H1 (cell line): Measurements from ENCODE around the gene FAM193B. TPM values are rescaled to one million over a fixed set of nuclear protein-coding genes. Genes with fewer than 3 reads are reported as not detected.
A peak's percentile ranks its signal among the peaks of the same experiment; 100 is the strongest.

Experiments
- CTCF ChIA-PET: fragments of 300-600 bp; sonication (Branson Sonifier 250); formaldehyde crosslinking; loops from one replicate; lab custom pipeline; 2021; ENCODE audit not compliant: partially characterized antibody; lab: Charles Lee
- POLR2A ChIA-PET: fragments of 300-600 bp; sonication (Branson Sonifier 250); formaldehyde crosslinking; loops from one replicate; lab custom pipeline; 2021; ENCODE audit warnings: inconsistent platforms; ENCODE audit not compliant: partially characterized antibody; lab: Charles Lee
- DNase-seq, 2 experiments: peaks; one replicate each; pipeline versions ENCODE4 v3.0.0 to v3.0.0-alpha.2; 2010 to 2022; ENCODE audit warnings: low spot score in 2 of 2, low read depth in 1 of 2, mixed read lengths in 1 of 2
- FAIRE-seq: peaks from 2 replicates; lab custom pipeline; 2011; peaks lifted over from hg19 to GRCh38; lab: Jason Lieb, UNC
- H2AFZ ChIP-seq: 2 replicates; pipeline ENCODE4 v1.8.1; 2012; ENCODE audit warnings: low read length, inconsistent platforms
- H2AK5ac ChIP-seq: 2 replicates; pipeline ENCODE4 v1.6.1; 2013; ENCODE audit warnings: low read depth, low read length
- H2BK120ac ChIP-seq: replicated peaks from 2 replicates; pipeline ENCODE3; 2013; ENCODE audit warnings: low read depth, low read length, inconsistent platforms
- H2BK12ac ChIP-seq: 2 replicates; pipeline ENCODE4 v1.6.1; 2013; ENCODE audit warnings: low read depth, low read length
- H2BK15ac ChIP-seq: 2 replicates; pipeline ENCODE4 v1.6.1; 2013; ENCODE audit warnings: low read length
- H2BK20ac ChIP-seq: 2 replicates; pipeline ENCODE4 v1.6.1; 2013; ENCODE audit warnings: low read length
- H2BK5ac ChIP-seq: 2 replicates; pipeline ENCODE4 v1.6.1; 2013; ENCODE audit warnings: low read depth, low read length
- H3K14ac ChIP-seq: 2 replicates; pipeline ENCODE4 v1.6.1; 2013; ENCODE audit warnings: inconsistent platforms; ENCODE audit not compliant: insufficient read length
- H3K18ac ChIP-seq: 2 replicates; pipeline ENCODE4 v1.6.1; 2013; ENCODE audit warnings: low read length; ENCODE audit errors: extremely low read depth
- H3K23ac ChIP-seq: 2 replicates; pipeline ENCODE4 v1.6.1; 2013; ENCODE audit warnings: inconsistent platforms; ENCODE audit not compliant: insufficient read length
- H3K23me2 ChIP-seq: 2 replicates; pipeline ENCODE4 v1.6.1; 2013; ENCODE audit warnings: low read depth, low read length
- H3K27ac ChIP-seq: 2 replicates; pipeline ENCODE4 v1.6.1; 2011; ENCODE audit warnings: low read depth, low read length, inconsistent platforms
- H3K27me3 ChIP-seq, 4 experiments: replicated peaks in 1 of 4; 1 replicate in 1 of 4; 2 replicates in 3 of 4; pipeline versions ENCODE4 v1.6.1 to v1.8.1; 2011 to 2013; ENCODE audit warnings: low read length in 3 of 4, mild to moderate bottlenecking in 3 of 4, inconsistent platforms in 2 of 4, mixed read lengths in 2 of 4, moderate library complexity in 1 of 4; ENCODE audit not compliant: control insufficient read depth in 3 of 4, insufficient read depth in 3 of 4; ENCODE audit errors: extremely low read depth in 1 of 4
- H3K36me3 ChIP-seq, 4 experiments: 2 replicates each; pipeline versions ENCODE4 v1.6.1 to v1.8.1; 2011 to 2013; ENCODE audit warnings: mild to moderate bottlenecking in 4 of 4, low read length in 3 of 4, moderate library complexity in 2 of 4, control low read depth in 1 of 4, inconsistent platforms in 1 of 4; ENCODE audit not compliant: insufficient read depth in 4 of 4, control insufficient read depth in 2 of 4
- H3K4ac ChIP-seq: replicated peaks from 2 replicates; pipeline ENCODE3; 2013; ENCODE audit warnings: low read length, low read depth, mixed read lengths, inconsistent platforms; ENCODE audit not compliant: insufficient read length
- H3K4me1 ChIP-seq, 4 experiments: replicated peaks in 1 of 4; 1 replicate in 1 of 4; 2 replicates in 3 of 4; pipeline versions ENCODE4 v1.6.1 to v1.8.1; 2011 to 2013; ENCODE audit warnings: low read length in 3 of 4, inconsistent platforms in 2 of 4, mixed read lengths in 1 of 4; ENCODE audit not compliant: insufficient read depth in 4 of 4, control insufficient read depth in 3 of 4
- H3K4me2 ChIP-seq, 2 experiments: 2 replicates each; pipeline versions ENCODE4 v1.6.1 to v1.8.1; 2011 to 2013; ENCODE audit warnings: low read depth in 2 of 2, low read length in 2 of 2, control low read depth in 1 of 2, inconsistent platforms in 1 of 2, mild to moderate bottlenecking in 1 of 2; ENCODE audit not compliant: insufficient read depth in 1 of 2
- H3K4me3 ChIP-seq, 4 experiments: fragments of 200-600, 300-600 bp in 1 of 4; sonication (generic), shearing (Covaris generic), sonication (Bioruptor Twin) in 1 of 4; 2 replicates each; pipeline versions ENCODE4 v1.5.1 to v1.8.1; 2011 to 2016; ENCODE audit warnings: low read length in 4 of 4, low read depth in 3 of 4, control low read depth in 2 of 4, inconsistent platforms in 2 of 4, mild to moderate bottlenecking in 2 of 4, mixed read lengths in 1 of 4, moderate library complexity in 1 of 4; ENCODE audit not compliant: insufficient read depth in 2 of 4; ENCODE audit errors: extremely low read depth in 1 of 4
- H3K56ac ChIP-seq: replicated peaks from 2 replicates; pipeline ENCODE3; 2013; ENCODE audit warnings: low read depth, mild to moderate bottlenecking, mixed read lengths, low read length, inconsistent platforms; ENCODE audit not compliant: insufficient read length
- H3K79me1 ChIP-seq: 2 replicates; pipeline ENCODE4 v1.6.1; 2013; ENCODE audit warnings: low read depth, low read length, control low read depth
- H3K79me2 ChIP-seq, 2 experiments: 2 replicates each; pipeline versions ENCODE4 v1.6.1 to v1.8.1; 2012 to 2013; ENCODE audit warnings: low read length in 2 of 2, mild to moderate bottlenecking in 2 of 2, inconsistent platforms in 1 of 2; ENCODE audit not compliant: insufficient read depth in 2 of 2, control insufficient read depth in 1 of 2
- H3K9ac ChIP-seq, 4 experiments: replicated peaks in 1 of 4; 1 replicate in 1 of 4; 2 replicates in 3 of 4; pipeline versions ENCODE4 v1.6.1 to v1.8.1; 2011 to 2013; ENCODE audit warnings: low read depth in 3 of 4, low read length in 3 of 4, control low read depth in 2 of 4, mild to moderate bottlenecking in 2 of 4, moderate library complexity in 2 of 4, inconsistent platforms in 1 of 4; ENCODE audit errors: extremely low read depth in 1 of 4
- H3K9me3 ChIP-seq, 2 experiments: 2 replicates each; pipeline versions ENCODE4 v1.6.1 to v1.8.1; 2012 to 2013; ENCODE audit warnings: mild to moderate bottlenecking in 2 of 2, moderate library complexity in 2 of 2, control low read depth in 1 of 2, inconsistent platforms in 1 of 2, low read depth in 1 of 2, low read length in 1 of 2, mixed read lengths in 1 of 2; ENCODE audit not compliant: insufficient read depth in 2 of 2
- H4K20me1 ChIP-seq, 2 experiments: replicated peaks in 1 of 2; 2 replicates each; pipeline versions ENCODE3 to v1.8.1; 2011 to 2013; ENCODE audit warnings: inconsistent platforms in 2 of 2, low read length in 2 of 2, mild to moderate bottlenecking in 1 of 2; ENCODE audit not compliant: insufficient read depth in 2 of 2, control insufficient read depth in 1 of 2
- H4K5ac ChIP-seq: 2 replicates; pipeline ENCODE4 v1.6.1; 2013; ENCODE audit warnings: low read length, low read depth, mixed read lengths, inconsistent platforms; ENCODE audit not compliant: insufficient read length
- H4K8ac ChIP-seq: 2 replicates; pipeline ENCODE4 v1.8.0; 2013; ENCODE audit warnings: mild to moderate bottlenecking, moderate library complexity, low read length, inconsistent platforms; ENCODE audit not compliant: insufficient read depth; ENCODE audit errors: extremely low read depth
- H4K91ac ChIP-seq: replicated peaks from 2 replicates; pipeline ENCODE3; 2013; ENCODE audit warnings: low read length, mixed read lengths, inconsistent platforms; ENCODE audit not compliant: insufficient read length
- CBX8 ChIP-seq: fragments of 300-800, 300-1000 bp; sonication (generic); IDR thresholded peaks from 2 replicates; pipeline ENCODE4 v1.7.1; 2016; ENCODE audit warnings: low read depth, low read length, borderline replicate concordance
- EP300 ChIP-seq, 2 experiments: IDR thresholded peaks; 1 replicate in 1 of 2; 2 replicates in 1 of 2; pipeline ENCODE4 v1.6.1; 2011 to 2012; ENCODE audit warnings: low read depth in 2 of 2, low read length in 2 of 2, mild to moderate bottlenecking in 2 of 2, borderline replicate concordance in 1 of 2, inconsistent platforms in 1 of 2, moderate library complexity in 1 of 2
- GABPA ChIP-seq: IDR thresholded peaks from 2 replicates; pipeline ENCODE4 v1.6.1; 2011; ENCODE audit warnings: mild to moderate bottlenecking, low read length, moderate library complexity, borderline replicate concordance; ENCODE audit not compliant: insufficient read depth
- POLR2A ChIP-seq, 2 experiments: IDR thresholded peaks; 1 replicate in 1 of 2; 2 replicates in 1 of 2; pipeline ENCODE4 v1.6.1; 2011; ENCODE audit warnings: low read depth in 2 of 2, low read length in 2 of 2, mild to moderate bottlenecking in 2 of 2; ENCODE audit errors: control extremely low read depth in 1 of 2
- POLR2AphosphoS5 ChIP-seq: IDR thresholded peaks from 2 replicates; pipeline ENCODE4 v1.6.1; 2011; ENCODE audit warnings: low read depth, low read length
- SP4 ChIP-seq: IDR thresholded peaks from 2 replicates; pipeline ENCODE4 v1.6.1; 2012; ENCODE audit warnings: low read length, inconsistent platforms
- SUZ12 ChIP-seq: fragments of 200-600 bp; sonication (generic); IDR thresholded peaks from 2 replicates; pipeline ENCODE4 v1.6.1; 2012; ENCODE audit warnings: mild to moderate bottlenecking, inconsistent platforms, low read length, moderate library complexity, mixed read lengths
- ZNF274 ChIP-seq: IDR thresholded peaks from 2 replicates; pipeline ENCODE4 v1.7.0; 2012; ENCODE audit warnings: low read length, borderline replicate concordance; ENCODE audit errors: extremely low read depth
- WGBS, 2 experiments: shearing (Covaris generic) in 1 of 2; methylation state at CpG; one replicate each; pipeline versions ENCODE4 v1.1.6 to v1.1.7; 2013 to 2015; ENCODE audit warnings: low lambda C conversion rate in 2 of 2, mixed read lengths in 2 of 2, inconsistent platforms in 1 of 2, low coverage in 1 of 2, missing lambda C conversion rate in 1 of 2; ENCODE audit not compliant: insufficient replicate concordance in 2 of 2, insufficient coverage in 1 of 2, insufficient read length in 1 of 2; ENCODE audit errors: extremely low coverage in 1 of 2, missing lambda C conversion rate in 1 of 2; 5-methylcytosine and 5-hydroxymethylcytosine counted together
- polyA plus RNA-seq, 7 experiments: library from polyadenylated mRNA; depleted of rRNA in 3 of 7; stranded (reverse) in 5 of 7; unstranded in 2 of 7; fragments of >200 nt in 5 of 7; fragments of 200-250 nt in 2 of 7; gene quantifications; 1 replicate in 5 of 7; 2 replicates in 1 of 7; 4 replicates in 1 of 7; pipeline versions ENCODE4 v1.2.1 to v1.2.3, GENCODE V29; 2011 to 2013; ENCODE audit warnings: missing spikeins in 2 of 7, mixed read lengths in 2 of 7
- total RNA-seq: library from RNA; stranded (reverse); fragmentation: NEBNext Ultra II Directional; extraction: Animal tissue kit (Norgen Biotek cat#: 25700); gene quantifications from 2 replicates; pipeline ENCODE4 v1.2.1, GENCODE V29; 2021
- TF ChIP-seq, protein P1 (sequence below): IDR thresholded peaks from 2 replicates; pipeline ENCODE4 v1.6.1; 2012; ENCODE audit warnings: inconsistent platforms

FAM193B gene
- total and polyA plus RNA-seq, 2 of the 8 experiments (the other 6 are each of a cell fraction or from before 2014, with no cell fraction given): 49.9 to 69.8 TPM

DNA sequence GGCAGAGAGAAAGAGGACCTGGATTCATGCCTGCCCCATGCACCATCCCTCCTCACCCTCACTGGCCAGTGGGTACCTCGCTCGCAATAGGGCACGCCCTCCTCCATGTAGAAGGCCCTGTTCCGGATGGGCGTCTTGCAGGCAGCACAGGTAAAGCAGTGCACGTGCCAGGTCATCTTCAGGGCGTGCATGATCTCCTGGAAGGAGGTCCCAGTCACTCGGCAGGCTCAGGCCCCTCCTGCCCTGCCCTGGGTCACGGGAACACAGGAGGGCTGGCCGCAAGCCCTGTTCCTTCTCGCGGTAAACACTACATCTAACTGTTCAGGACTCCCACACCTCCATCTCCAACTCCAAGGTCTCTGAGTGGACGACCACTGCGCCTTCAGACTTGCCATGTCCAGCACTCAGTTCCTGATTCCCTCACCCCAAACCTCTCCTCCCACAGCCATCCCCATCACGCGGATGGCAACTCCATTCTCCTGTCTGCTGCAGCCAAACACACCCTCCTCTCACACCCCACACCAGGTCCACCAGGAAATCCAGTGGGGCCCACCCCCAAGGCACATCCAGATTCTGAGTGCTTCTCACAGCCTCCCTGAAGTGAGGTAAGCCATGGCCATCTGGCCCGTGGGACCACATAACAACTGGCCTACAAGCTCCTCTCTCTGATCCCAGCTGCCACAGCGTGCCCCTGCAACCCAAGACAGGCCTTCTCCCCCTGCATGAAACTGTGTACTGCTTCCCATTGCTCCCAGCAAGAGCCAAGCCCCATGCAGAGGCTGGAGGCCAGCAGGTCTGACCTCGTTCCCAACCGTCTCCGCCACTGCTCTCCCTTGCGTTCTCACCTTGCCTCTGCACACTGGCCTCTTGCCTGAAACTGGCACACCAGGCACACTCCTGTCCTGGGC is 70.1 kb downstream of the FAM193B start:
- Histone ChIP-seq H3K9me3 (no peaks in the 10 kb centered on the region), H3K27ac (peak overlapping the region; percentile 15; the same call in 1 of the 2 replicates), H4K20me1 (peaks cover 5 to 11% of the 10 kb centered on the region in 2 experiments), H2BK5ac (no peak overlapping the region; the same call in 1 of the 2 replicates), H4K5ac (no peak overlapping the region), H3K23ac (no peak overlapping the region), H3K79me1 (peaks cover 4% of the 10 kb centered on the region; the same call in 1 of the 2 replicates), H3K36me3 (peaks cover 18 to 48% (median 30%) of the 10 kb centered on the region in 4 experiments), H2AK5ac (no peak overlapping the region), H4K91ac (peak overlapping the region; percentile 40), H2AFZ (no peak overlapping the region), H3K27me3 (no peaks in the 10 kb centered on the region), H3K9ac (no peak overlapping the region; a peak in 1 of 7 replicates), H2BK20ac (no peak overlapping the region), H3K18ac (no peak overlapping the region; the same call in 1 of the 2 replicates), H3K56ac (no peak overlapping the region), H4K8ac (peak overlapping the region; percentile 80; the same call in 1 of the 2 replicates), H3K4me1 (no peaks in the 10 kb centered on the region), H2BK120ac (no peak overlapping the region), H3K4me3 (no peak overlapping the region), H2BK12ac (no peak overlapping the region), H3K4ac (no peak overlapping the region), H2BK15ac (no peak overlapping the region), H3K79me2 (no peaks in the 10 kb centered on the region), H3K23me2 (no peaks in the 10 kb centered on the region), H3K4me2 (no peak overlapping the region), H3K14ac (no peak overlapping the region)
- TF ChIP-seq EP300 (IDR thresholded peaks at IDR 0.05; ENCODE audit: borderline replicate concordance in 1 of 2, low read depth in 2 of 2, low read length in 2 of 2): no peak
- no peak for TF ChIP-seq ZNF274
- no peak for TF ChIP-seq SP4
- TF ChIP-seq POLR2AphosphoS5: peak; percentile 72
- peak in 1 of 2 experiments; percentile 76; a peak in 2 of 3 replicates for TF ChIP-seq POLR2A (IDR thresholded peaks at IDR 0.05; ENCODE audit: control extremely low read depth in 1 of 2, low read depth in 2 of 2, low read length in 2 of 2)
- no peak for TF ChIP-seq SUZ12
- no peak for TF ChIP-seq CBX8
- TF ChIP-seq GABPA: no peak
- TF ChIP-seq, protein P1, sequence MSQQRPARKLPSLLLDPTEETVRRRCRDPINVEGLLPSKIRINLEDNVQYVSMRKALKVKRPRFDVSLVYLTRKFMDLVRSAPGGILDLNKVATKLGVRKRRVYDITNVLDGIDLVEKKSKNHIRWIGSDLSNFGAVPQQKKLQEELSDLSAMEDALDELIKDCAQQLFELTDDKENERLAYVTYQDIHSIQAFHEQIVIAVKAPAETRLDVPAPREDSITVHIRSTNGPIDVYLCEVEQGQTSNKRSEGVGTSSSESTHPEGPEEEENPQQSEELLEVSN: no peak
- WGBS, 2 experiments: 88% methylated on average over 22 of the region's 22 CpGs; no CpG with 5 or more reads in 1 of the 2 experiments
- no peak for DNase-seq
- CTCF ChIA-PET: interaction anchor here (0.9 to 12.7 kb wide), 4 partner anchors 8 to 23 kb away, joined by 5 to 306 read pairs (median 84); partner anchors contain the start of genes DDX41, DOK3 and PDLIM7
- no peak for FAIRE-seq
- POLR2A ChIA-PET: interaction anchor here (1.1 to 67.5 kb wide), 3 partner anchors 4 to 29 kb away, joined by 3 to 3349 read pairs (median 3349); partner anchors contain the start of genes DBN1, DOK3, PDLIM7 and PRR7
